Activated CD4-positive, alpha-beta memory T cell treated with anti-CD3 and anti-CD28 coated beads for 36 hours (primary cell): Measurements from ENCODE around the gene CAPNS1. TPM values are rescaled to one million over a fixed set of nuclear protein-coding genes. Genes with fewer than 3 reads are reported as not detected.

Source experiments
- CTCF ChIA-PET: fragments of 350-600 bp; sonication (Branson Sonifier 250); formaldehyde crosslinking; loops from one replicate; lab custom pipeline; 2021; ENCODE audit warnings: antibody characterized with exemption, inconsistent platforms; lab: Charles Lee
- POLR2A ChIA-PET: fragments of 350-600 bp; sonication (Branson Sonifier 250); formaldehyde crosslinking; loops from one replicate; lab custom pipeline; 2021; ENCODE audit warnings: antibody characterized with exemption; lab: Charles Lee
- DNase-seq: peaks from one replicate; pipeline ENCODE4 v3.0.0-alpha.2; 2020
- H3K27ac Mint-ChIP-seq: one replicate; pipeline ENCODE4 v1.8.0; 2021; ENCODE audit warnings: mixed read lengths
- H3K27me3 Mint-ChIP-seq: one replicate; pipeline ENCODE4 v1.8.0; 2021; ENCODE audit warnings: mixed read lengths
- H3K36me3 Mint-ChIP-seq: one replicate; pipeline ENCODE4 v1.8.0; 2021; ENCODE audit warnings: mixed read lengths
- H3K4me1 Mint-ChIP-seq: one replicate; pipeline ENCODE4 v1.8.0; 2021; ENCODE audit warnings: low read depth, mixed read lengths
- H3K4me3 Mint-ChIP-seq: one replicate; pipeline ENCODE4 v1.8.0; 2021; ENCODE audit warnings: mild to moderate bottlenecking, mixed read lengths
- H3K9me3 Mint-ChIP-seq: one replicate; pipeline ENCODE4 v1.8.0; 2021; ENCODE audit warnings: mixed read lengths
- intact Hi-C: fragments of 100-400 bp; cut with micrococcal nuclease; formaldehyde crosslinking; loops from one replicate; pipeline ENCODE4 v1.15.1; 2023
- total RNA-seq, 2 experiments: library from RNA; stranded (reverse); gene quantifications; one replicate each; pipeline ENCODE4 v1.2.3, GENCODE V29; 2021

Gene CAPNS1
- total RNA-seq, 2 experiments from 2014 or later = 430 to 447 TPM

DNA sequence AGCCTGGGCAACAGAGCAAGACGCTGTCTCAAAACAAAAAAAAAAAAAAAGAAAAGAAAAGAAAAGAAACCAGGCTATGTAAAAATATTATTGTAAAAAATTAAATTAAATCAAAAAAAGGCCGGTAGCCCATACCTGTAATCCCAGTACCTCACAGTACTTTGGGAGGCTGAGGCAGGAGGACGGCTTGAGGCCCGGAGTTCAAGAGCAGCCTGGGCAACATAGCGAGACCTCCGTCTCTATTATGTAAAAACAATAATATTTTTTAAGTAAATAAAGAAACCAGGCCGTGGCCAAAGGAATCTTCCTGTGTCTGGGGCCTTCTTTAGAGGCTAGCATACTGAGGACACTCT is 770 bp upstream of the CAPNS1 start:
- CTCF ChIA-PET = interaction anchor here (0.9 to 5.6 kb wide), 4 partner anchors 12 to 34 kb away, joined by 3 to 37 read pairs (median 4); no protein-coding TSS in a partner anchor
- Mint-ChIP-seq H3K36me3 (peaks cover 23% of the 10 kb centered on the region), H3K4me3 (peak overlapping the region; percentile 92), H3K27ac (peak overlapping the region; percentile 97), H3K4me1 (peaks cover 26% of the 10 kb centered on the region), H3K9me3 (no peaks in the 10 kb centered on the region), H3K27me3 (no peaks in the 10 kb centered on the region)
- DNase-seq = no peak
- POLR2A ChIA-PET = interaction anchor here (1.5 to 3.2 kb wide), 2 partner anchors 10 to 20 kb away, joined by 4 to 26 read pairs; no protein-coding TSS in a partner anchor
- intact Hi-C loops = loop anchor here (1.0 to 10.0 kb wide), 4 partner anchors 11 to 494 kb away; partner anchors contain the start of genes COX6B1, ETV2 and ZNF565

DNA sequence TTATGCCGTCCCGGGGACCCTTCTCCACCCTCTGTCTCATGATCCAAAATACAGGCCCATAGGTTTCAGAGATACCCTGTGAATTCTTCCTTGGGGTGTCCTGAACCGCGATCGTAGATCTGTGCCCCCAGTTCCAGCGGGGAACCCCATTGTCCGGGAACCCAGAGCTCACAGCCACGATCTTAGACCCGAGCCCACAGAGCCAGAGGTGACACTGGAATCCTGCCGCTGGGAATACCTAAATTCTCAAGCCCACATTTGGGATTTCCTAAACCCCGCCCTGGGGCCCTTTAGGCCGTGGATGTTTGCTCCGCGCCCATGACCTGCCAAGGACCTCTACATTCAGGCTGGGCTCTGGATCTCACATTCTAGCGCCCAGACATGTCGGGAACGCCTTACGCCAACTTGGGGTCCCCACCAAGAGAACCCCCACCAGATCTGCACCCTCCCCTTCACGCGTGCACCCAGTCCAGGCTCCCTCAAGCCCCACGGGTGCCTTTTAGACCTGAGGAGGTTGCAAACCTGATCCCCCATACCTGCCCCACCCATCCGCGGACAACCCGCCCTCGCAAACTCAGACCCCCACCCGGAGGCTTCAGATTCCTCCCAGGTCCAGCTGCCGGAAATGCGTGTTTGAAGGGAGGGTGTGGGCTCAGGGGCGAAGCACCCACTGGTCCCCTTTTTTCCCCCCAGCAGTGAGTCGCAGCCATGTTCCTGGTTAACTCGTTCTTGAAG is 605 bp downstream of the CAPNS1 start:
- peaks cover 26% of the 10 kb centered on the region for H3K4me1 Mint-ChIP-seq
- ChIA-PET CTCF (interaction anchor here (0.9 to 5.6 kb wide), 4 partner anchors 13 to 33 kb away, joined by 3 to 37 read pairs (median 4); no protein-coding TSS in a partner anchor), POLR2A (interaction anchor here (0.5 to 3.2 kb wide), 4 partner anchors 11 to 78 kb away, joined by 4 to 26 read pairs (median 4); no protein-coding TSS in a partner anchor)
- intact Hi-C loops = loop anchor here (1.0 kb wide), 2 partner anchors 8 to 25 kb away; partner anchors contain the start of gene TBCB
- no peaks in the 10 kb centered on the region for H3K27me3 Mint-ChIP-seq
- H3K36me3 Mint-ChIP-seq = peaks cover 26% of the 10 kb centered on the region
- H3K27ac Mint-ChIP-seq = peak overlapping the region; percentile 97
- peak; percentile 52 for DNase-seq
- no peaks in the 10 kb centered on the region for H3K9me3 Mint-ChIP-seq
- H3K4me3 Mint-ChIP-seq = peak overlapping the region; percentile 92

DNA sequence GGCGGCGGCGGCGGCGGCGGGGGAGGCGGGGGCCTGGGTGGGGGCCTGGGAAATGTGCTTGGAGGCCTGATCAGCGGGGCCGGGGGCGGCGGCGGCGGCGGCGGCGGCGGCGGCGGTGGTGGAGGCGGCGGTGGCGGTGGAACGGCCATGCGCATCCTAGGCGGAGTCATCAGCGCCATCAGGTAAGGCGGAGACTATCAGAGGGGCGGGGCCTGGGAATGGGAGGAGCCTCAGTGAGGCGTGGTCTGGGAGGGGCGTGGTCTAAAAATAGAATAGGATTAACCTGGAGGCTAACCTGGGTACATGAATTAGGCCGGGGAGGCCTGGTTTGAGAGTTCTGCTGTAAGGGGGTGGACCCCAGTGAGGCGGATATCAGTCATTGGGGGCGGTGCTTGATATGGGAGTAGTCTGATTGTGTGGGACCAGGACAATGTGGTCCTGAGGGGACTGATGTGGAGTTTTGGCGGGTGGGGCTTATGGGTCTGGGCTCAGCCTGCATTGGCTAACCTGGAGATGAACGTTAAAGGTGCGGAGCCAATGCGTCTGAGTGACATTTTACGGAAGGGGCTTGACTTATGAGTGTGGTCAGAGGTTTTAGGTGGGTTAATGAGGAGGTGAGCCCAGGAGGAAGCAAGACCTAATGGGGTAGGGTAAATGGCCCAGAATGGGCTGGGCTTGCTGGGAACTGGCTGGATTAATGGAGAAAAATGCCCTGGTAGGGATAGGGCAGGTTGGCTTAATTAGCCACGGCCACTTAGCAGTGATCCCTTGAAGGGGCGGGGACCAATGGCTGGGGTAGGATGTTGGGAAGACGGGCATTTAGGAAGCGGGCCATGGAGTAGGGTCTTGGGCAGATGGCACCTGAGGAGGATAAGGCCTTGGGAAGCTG is 1.4 kb downstream of the CAPNS1 start:
- peak; percentile 95 for DNase-seq
- Mint-ChIP-seq H3K4me3 (peak overlapping the region; percentile 92), H3K4me1 (peaks cover 24% of the 10 kb centered on the region), H3K9me3 (no peaks in the 10 kb centered on the region), H3K27ac (peak overlapping the region; percentile 97), H3K27me3 (no peaks in the 10 kb centered on the region), H3K36me3 (peaks cover 35% of the 10 kb centered on the region)
- POLR2A ChIA-PET = interaction anchor here (0.5 to 3.2 kb wide), 2 partner anchors 12 to 79 kb away, joined by 4 to 26 read pairs; no protein-coding TSS in a partner anchor
- intact Hi-C loops = loop anchor here (1.0 kb wide), 1 partner anchor 26 kb away; the partner anchor contains the start of gene TBCB
- CTCF ChIA-PET = interaction anchor here (5.6 kb wide), 1 partner anchor 14 kb away, joined by 37 read pairs; no protein-coding TSS in a partner anchor

DNA sequence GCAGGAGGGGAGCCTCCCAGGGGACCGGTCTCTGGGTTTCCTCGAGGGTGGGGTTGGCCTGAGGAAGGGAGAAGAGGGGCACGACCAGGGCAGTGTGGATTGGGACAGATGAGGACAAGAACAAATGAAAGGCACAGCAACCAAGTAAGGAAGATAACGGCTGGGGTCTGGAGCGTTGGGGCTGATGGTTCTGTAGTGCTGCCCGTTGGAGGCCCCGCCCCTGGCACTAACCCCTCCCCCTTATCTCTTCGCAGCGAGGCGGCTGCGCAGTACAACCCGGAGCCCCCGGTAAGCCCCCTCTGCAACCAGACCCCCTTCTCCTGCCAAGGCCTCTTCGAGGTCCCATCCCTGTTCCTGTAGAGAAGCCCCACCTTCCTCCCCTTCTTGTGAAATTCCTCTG is 2.2 kb downstream of the CAPNS1 start:
- Mint-ChIP-seq H3K4me3 (no peak overlapping the region), H3K4me1 (peaks cover 17% of the 10 kb centered on the region), H3K36me3 (peaks cover 40% of the 10 kb centered on the region), H3K27me3 (no peaks in the 10 kb centered on the region), H3K9me3 (no peaks in the 10 kb centered on the region), H3K27ac (no peak overlapping the region)
- POLR2A ChIA-PET = interaction anchor here (1.2 kb wide), 1 partner anchor 14 kb away, joined by 4 read pairs; no protein-coding TSS in a partner anchor
- CTCF ChIA-PET = no interaction called here
- intact Hi-C loops = no loop called here
- no peak for DNase-seq

DNA sequence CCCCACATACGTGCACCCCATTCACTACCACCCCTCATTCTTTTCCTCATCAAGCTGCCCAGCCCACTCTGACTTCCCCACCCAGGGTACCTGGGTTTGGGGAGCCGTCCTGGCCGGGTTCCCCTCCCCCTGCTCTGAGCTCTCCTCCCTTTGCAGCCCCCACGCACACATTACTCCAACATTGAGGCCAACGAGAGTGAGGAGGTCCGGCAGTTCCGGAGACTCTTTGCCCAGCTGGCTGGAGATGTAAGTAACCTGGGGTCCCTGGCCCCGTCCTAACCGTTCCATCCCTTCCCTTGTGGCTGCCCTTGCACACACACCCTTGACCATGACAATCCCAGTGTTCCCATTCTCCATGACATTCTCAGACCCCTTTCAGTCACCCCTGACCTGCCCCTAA is 2.6 kb downstream of the CAPNS1 start:
- Mint-ChIP-seq H3K4me1 (peaks cover 16% of the 10 kb centered on the region), H3K27ac (no peak overlapping the region), H3K36me3 (peaks cover 42% of the 10 kb centered on the region), H3K27me3 (no peaks in the 10 kb centered on the region), H3K9me3 (no peaks in the 10 kb centered on the region), H3K4me3 (peak overlapping the region; percentile 4)
- CTCF ChIA-PET = interaction anchor here (5.3 kb wide), 1 partner anchor 15 kb away, joined by 24 read pairs; no protein-coding TSS in a partner anchor
- DNase-seq = no peak
- POLR2A ChIA-PET = interaction anchor here (1.2 kb wide), 1 partner anchor 15 kb away, joined by 4 read pairs; no protein-coding TSS in a partner anchor
- intact Hi-C loops = no loop called here

DNA sequence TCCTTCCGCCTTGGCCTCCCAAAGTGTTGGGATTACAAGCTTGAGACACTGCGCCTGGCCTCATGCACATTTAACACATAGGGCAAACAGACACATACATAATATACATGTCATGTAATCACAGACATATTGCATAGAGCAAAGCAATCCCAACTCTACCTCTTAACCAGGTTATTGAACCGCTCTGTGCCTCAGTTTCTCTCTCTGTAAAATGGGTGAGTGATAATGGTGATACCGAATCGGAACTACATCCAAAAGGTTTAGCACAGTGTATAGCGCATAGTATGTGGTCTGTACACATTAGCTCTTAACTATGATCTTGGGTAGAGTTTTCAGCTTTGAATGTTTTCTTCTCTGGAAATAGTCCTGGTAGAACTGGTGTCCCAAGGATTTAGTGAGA is 4.8 kb downstream of the CAPNS1 start:
- Mint-ChIP-seq H3K27ac (no peak overlapping the region), H3K4me3 (no peak overlapping the region), H3K27me3 (no peaks in the 10 kb centered on the region), H3K4me1 (peaks cover 13% of the 10 kb centered on the region), H3K36me3 (peaks cover 49% of the 10 kb centered on the region), H3K9me3 (no peaks in the 10 kb centered on the region)
- DNase-seq = no peak
- ChIA-PET POLR2A (no interaction called here), CTCF (interaction anchor here (5.3 kb wide), 1 partner anchor 17 kb away, joined by 24 read pairs; no protein-coding TSS in a partner anchor)
- intact Hi-C loops = no loop called here

DNA sequence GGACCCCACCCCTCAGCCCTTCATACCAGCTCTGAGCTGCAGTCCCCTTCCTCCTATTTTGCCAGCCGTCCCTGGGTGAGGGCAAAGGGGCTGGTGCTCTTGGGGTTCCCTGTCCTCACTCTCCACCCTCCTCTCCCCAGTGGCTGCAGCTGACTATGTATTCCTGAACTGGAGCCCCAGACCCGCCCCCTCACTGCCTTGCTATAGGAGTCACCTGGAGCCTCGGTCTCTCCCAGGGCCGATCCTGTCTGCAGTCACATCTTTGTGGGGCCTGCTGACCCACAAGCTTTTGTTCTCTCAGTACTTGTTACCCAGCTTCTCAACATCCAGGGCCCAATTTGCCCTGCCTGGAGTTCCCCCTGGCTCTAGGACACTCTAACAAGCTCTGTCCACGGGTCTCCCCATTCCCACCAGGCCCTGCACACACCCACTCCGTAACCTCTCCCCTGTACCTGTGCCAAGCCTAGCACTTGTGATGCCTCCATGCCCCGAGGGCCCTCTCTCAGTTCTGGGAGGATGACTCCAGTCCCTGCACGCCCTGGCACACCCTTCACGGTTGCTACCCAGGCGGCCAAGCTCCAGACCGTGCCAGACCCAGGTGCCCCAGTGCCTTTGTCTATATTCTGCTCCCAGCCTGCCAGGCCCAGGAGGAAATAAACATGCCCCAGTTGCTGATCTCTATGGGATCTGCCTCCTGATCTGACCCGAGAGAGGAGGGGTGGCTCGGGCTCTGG is 10.0 kb downstream of the CAPNS1 start:
- Mint-ChIP-seq H3K9me3 (no peaks in the 10 kb centered on the region), H3K27ac (no peak overlapping the region), H3K27me3 (no peaks in the 10 kb centered on the region), H3K4me1 (no peaks in the 10 kb centered on the region), H3K36me3 (peaks cover 38% of the 10 kb centered on the region), H3K4me3 (no peak overlapping the region)
- intact Hi-C loops = no loop called here
- no peak for DNase-seq
- ChIA-PET CTCF (interaction anchor here (1.6 kb wide), 1 partner anchor 22 kb away, joined by 6 read pairs; no protein-coding TSS in a partner anchor), POLR2A (no interaction called here)

DNA sequence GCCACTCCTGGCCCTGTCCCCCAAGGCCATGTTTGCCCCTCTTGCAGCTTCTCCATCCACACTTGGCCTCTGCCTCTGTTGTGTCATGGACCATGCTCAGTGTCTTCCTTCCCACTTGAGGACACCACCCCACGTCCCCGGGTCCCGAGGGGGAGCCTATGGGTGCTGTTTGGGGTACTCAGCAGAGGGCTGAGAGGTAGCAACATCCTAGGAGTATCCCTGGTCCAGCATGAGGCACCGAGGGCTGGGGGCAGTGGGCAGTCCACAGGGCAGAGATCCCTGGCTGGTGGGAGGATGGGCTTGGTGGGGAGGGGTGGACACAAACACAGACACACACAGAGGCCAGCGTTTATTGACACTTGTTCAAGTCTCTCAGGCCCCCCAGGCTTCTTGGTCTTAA is 10.7 kb downstream of the CAPNS1 start:
- H3K36me3 Mint-ChIP-seq = peaks cover 35% of the 10 kb centered on the region
- DNase-seq = no peak
- no peak overlapping the region for H3K27ac Mint-ChIP-seq
- ChIA-PET POLR2A (no interaction called here), CTCF (interaction anchor here (1.6 kb wide), 1 partner anchor 23 kb away, joined by 6 read pairs; no protein-coding TSS in a partner anchor)
- intact Hi-C loops = no loop called here
- no peak overlapping the region for H3K4me3 Mint-ChIP-seq
- no peaks in the 10 kb centered on the region for H3K27me3 Mint-ChIP-seq
- H3K4me1 Mint-ChIP-seq = no peaks in the 10 kb centered on the region
- H3K9me3 Mint-ChIP-seq = no peaks in the 10 kb centered on the region

DNA sequence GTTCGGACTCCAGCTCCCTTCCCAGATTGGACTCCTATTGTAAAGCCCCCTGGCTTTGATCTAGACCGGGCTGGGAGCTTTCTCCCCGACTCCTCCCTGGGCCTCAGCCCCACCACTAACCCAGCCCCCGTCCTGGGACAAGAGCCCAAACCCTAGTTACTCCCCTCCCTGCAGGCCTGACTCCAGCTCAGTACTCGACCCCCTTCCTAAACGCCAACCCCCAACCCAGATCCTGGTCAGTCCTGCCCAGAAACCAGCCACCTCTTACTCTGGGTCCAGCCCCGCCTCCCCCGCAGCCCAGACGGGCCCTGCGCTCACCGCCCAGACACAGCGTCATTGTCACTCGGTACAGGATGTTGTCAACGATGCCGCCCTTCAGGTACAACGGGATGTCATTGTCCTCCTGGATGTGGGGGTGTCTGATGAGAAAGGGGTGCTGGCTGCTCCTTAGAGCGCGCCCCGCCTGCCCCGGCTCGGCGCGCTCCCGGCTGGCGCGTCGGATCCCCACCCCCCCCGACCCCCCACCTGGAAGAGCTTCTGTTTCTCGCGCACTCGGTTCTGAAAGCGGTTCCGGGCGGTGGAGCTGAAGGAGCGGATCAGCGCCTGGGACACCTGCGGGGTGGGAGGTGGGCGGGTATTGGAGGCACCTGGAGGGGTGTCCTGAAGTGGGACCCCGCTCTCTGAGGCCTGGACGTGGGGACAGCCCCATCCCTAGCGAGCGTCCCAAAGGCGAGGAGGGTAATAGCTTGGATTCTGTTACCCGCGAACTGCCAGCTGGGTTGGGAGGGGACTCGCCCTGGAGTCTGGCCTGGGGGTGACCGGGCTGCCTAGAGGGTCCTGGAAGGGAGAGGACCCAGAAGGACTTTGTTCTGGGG is 11.5 kb downstream of the CAPNS1 start:
- intact Hi-C loops = no loop called here
- Mint-ChIP-seq H3K4me3 (no peak overlapping the region), H3K27me3 (no peaks in the 10 kb centered on the region), H3K4me1 (peaks cover 6% of the 10 kb centered on the region), H3K36me3 (peaks cover 27% of the 10 kb centered on the region), H3K9me3 (no peaks in the 10 kb centered on the region), H3K27ac (no peak overlapping the region)
- ChIA-PET CTCF (no interaction called here), POLR2A (no interaction called here)
- no peak for DNase-seq

DNA sequence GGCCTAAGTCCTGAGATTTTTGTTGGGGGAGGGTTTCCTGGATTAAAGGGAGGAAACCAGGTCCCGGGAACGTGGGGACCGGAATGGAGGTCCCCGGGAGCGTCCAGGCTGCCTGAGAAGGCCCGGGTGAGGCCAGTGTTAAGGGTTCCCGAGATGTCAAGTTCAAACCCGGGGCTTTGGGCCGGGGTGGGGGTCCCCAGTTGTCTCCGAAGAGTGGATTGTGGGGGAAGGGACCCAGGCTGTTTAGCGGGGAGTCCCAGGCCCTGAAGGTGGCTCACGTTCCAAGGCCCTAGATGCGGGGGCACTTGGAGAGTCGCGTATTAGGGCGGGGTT is 12.1 kb downstream of the CAPNS1 start:
- no peak for DNase-seq
- Mint-ChIP-seq H3K4me1 (peaks cover 6% of the 10 kb centered on the region), H3K27me3 (no peaks in the 10 kb centered on the region), H3K27ac (no peak overlapping the region), H3K36me3 (peaks cover 23% of the 10 kb centered on the region), H3K4me3 (no peak overlapping the region), H3K9me3 (no peaks in the 10 kb centered on the region)
- POLR2A ChIA-PET = no interaction called here
- intact Hi-C loops = no loop called here
- CTCF ChIA-PET = no interaction called here
